Measurements from ENCODE around the gene PDPR.
"Not testable (repeated sequence)": the region's sequence is repeated elsewhere in the genome, so short reads cannot be mapped to it uniquely, and the experiment has no call there.

- not testable (repeated sequence) for TF ChIP-seq CTCF, POLR2A (IDR thresholded peaks at IDR 0.05)
Observed at GRCh38 chr16:70128844-70129243, 14.7 kb downstream of the PDPR start.

All from tibial nerve (tissue), 3 donors.